HG03565 (cell line): ENCODE data around the gene KSR1.
"Not testable (repeated sequence)": the region's sequence is repeated elsewhere in the genome, so short reads cannot be mapped to it uniquely, and the experiment has no call there.

Experiments used
- ATAC-seq: cut with Tn5 transposase; IDR thresholded peaks from one replicate; pipeline ENCODE4 v1.9.1; 2021; ENCODE audit warnings: mild to moderate bottlenecking, moderate library complexity; ENCODE audit not compliant: unreplicated experiment

KSR1 gene

DNA sequence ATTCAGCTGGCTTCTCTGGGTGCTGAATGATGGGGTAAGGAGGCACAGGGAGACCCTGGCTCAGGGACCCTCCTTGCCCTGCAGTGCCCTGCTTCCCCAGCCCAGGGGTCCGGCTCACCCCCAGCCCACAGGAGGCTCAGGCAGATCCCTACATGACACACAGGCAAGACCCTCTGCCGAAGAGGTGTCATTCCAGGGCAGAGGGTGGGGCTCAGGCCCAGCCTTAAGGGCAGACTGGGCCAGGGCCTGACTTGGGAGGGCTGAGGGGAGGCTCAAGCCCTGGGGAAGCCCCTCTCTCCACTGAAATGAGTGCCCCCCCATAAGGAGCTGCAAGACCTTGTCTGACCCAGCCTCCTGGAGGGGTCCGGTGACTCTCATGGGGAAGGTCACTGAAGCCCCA lies 30.3 kb upstream of the KSR1 start:
- ATAC-seq, result no peak

DNA sequence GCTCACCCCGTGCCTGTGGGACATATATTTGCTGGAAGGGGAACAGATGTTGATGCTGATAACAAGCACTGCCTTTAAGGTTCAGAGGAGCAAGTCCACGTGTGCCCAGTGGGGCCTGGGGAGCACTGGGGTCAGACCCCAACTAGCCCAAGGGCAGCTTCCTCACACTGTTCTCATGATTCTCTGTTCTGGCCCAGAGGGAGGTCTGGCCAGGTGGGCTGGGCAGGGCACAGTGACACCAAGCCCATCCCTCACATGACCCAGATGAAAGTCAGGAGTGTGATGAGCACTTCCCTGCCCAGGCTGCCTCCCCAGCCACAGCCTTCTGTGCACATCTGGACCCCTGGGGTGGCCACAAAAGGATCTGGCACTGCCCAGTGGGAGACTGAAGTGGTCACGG lies 29.8 kb upstream of the KSR1 start:
- ATAC-seq, result not testable (repeated sequence)

DNA sequence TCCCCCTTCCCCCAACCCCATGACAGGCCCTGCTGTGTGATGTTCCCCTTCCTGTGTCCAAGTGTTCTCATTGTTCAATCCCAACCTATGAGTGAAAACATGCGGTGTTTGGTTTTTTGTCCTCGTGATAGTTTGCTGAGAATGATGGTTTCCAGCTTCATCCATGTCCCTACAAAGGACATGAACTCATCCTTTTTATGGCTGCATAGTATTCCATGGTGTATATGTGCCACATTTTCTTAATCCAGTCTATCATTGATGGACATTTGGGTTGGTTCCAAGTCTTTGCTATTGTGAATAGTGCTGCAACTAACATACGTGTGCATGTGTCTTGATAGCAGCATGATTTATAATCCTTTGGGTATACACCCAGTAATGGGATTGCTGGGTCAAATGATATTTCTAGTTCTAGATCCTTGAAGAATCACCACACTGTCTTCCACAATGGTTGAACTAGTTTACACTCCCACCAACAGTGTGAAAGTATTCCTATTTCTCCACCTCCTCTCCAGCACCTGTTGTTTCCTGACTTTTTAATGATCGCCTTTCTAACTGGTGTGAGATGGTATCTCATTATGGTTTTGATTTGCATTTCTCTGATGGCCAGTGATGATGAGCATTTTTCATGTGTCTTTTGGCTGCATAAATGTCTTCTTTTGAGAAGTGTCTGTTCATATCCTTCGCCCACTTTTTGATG lies 28.9 kb upstream of the KSR1 start:
- not testable (repeated sequence) for ATAC-seq

DNA sequence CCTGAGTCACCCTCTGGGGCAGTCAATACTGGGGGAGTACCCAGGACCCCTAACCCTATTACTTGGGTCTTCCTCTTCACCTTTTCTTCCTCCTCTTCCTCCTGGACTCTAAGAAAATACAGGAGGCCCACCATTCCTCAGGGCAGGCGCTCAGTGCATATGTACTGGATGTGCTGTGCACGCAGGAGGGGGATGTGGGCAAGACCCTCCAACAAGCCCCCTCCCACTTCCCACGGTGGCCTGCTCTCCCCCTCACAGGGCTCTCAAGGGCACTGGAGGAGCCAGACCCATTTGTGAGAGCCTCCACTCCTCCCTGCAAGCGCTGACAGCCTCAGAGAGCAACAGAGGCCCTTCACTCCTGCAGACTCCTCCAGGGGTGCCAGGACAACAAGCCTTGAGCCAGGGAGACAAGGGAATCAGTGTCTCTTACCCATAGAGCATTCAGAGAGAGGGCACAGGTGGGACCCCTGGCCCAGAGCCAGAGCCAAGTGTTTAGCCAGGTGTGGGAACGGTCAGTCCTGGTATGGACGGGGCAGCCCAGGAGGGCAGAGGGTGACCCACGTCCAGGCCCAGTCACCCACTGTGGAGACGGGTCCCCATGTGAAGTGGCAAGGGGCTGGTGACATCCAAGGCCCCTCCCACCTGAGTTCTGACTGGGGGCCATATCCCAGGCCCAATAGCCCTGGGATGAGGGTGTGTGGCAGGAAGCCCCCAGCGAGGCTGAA lies 27.3 kb upstream of the KSR1 start:
- no peak for ATAC-seq

DNA sequence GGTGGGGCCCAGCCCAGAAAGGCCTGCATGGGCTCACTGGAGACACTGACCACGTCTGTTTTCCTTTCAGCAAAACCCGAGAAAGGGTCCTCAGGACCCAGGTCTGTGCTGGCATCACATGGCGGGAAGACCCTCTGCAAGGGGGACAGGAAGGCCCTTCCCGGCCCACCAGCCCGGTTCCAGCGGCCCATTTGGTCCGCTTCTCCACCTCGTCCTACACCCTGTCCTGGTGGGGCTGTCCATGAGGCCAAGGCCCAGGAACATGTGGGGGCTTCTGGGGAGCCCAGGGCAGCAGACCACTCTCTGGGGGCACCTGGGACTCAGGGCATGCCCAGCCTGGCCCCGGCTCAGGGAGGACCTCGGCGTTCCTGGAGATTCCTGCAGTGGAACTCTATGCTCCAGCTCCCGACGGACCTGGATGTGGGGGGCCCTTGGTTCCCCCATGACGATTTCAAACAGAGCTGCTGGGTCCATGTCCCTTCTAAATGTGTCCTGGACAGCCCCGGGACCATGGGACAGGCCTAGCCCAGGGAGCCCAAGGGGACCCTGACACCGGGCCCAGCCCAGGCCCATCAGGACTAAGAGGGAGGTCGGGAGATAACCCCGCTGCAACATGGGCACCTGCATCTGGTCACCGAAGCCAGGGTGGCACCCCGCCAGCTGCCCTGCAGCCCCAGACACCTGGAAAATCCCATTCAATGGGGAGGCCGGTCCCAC lies 26.4 kb upstream of the KSR1 start:
- no peak for ATAC-seq

DNA sequence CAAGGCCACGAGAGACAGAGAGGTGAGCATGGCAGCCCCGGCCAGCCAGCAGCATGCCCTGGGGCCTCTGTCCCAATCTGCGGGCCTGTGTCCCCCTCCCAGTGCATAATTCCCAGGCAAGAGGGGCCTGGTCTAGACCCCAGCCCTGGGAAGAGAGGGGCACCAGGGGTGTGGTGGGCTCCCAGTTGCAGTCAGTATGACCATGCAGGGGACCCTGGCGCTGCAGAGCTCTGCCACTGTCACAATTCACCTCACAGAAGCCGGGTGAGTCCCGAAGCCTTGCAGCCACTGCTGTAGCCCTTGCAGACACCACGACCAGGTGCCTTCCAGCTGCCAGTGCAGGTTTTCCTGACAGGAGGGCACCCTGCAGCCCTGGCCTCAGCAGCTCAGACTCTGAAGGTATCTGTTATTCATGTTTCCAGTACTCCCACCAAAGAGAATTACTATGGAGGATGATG lies 25.8 kb upstream of the KSR1 start:
- ATAC-seq, result no peak

DNA sequence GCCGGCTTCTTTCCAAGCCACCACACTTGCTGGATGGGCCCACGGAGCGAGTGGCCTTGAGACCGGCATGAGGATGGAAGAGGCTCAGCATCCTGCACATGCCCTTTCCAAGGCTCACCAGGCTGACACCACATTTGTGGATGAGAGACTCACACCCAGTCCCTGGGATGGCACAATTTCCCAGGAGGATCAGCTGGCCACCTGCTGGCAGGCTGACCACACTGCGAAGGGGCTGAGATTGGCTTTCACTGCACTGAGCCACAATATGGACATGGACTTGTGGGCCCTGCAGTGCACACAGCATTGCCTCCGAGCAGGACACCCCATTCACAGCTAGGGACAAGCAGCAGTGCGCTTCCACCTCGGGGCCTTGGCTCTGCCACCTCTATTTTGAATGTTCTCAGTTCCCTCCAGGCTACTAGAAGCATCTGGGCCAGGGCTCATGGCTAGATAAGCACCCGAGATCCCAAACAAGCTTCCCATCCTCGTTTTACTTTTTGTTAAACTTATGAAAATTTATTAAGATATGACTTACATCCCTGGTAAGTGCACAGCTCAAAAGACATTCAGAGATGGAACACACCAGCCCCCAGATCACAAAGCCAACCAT lies 25.3 kb upstream of the KSR1 start:
- no peak for ATAC-seq

DNA sequence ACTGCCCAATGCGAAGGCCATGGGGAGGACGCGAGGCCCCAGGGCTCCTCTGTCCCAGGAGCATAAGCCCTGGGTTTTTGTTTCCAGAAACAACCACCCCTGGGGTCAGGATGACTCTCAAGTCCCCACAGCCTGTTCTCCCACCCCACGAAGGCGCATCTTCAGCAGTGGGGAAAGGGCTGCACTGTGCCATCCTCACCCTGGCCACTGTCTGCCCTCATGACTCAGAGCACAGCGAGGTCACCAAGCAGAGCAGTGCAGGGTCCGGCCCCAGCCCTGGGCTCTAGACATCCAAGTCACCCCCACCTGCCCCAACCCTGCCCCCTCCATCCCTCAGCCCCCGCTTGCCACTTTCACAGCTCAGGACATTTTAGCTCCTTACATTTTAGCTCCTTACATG lies 22.7 kb upstream of the KSR1 start:
- no peak for ATAC-seq

DNA sequence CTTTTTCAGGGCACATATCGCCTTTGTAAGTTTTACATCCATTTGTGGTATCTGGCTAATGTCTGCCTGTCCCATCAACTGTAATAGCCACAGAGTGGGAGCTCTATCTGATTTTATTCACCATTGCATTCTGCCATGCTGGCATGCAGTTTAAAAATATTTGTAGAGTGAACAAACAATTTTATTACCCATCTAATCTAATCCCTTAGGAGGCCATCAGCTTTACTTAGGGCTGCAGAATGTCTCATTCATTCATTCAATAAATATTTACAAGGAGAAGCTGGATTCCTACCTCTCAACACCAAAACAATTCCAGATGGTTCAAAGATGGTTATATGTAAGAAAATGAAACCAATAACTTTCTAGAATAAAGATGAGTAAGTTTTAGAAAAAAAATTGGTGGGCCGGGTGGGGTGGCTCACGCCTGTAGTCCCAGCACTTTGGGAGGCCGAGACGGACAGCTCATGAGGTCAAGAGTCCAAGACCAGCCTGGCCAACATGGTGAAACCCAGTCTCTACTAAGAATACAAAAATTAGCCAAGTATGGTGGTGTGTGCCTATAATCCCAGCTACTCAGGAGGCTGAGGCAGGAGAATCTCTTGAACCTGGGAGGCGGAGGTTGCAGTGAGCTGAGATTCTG lies 20.7 kb upstream of the KSR1 start:
- ATAC-seq, result not testable (repeated sequence)

DNA sequence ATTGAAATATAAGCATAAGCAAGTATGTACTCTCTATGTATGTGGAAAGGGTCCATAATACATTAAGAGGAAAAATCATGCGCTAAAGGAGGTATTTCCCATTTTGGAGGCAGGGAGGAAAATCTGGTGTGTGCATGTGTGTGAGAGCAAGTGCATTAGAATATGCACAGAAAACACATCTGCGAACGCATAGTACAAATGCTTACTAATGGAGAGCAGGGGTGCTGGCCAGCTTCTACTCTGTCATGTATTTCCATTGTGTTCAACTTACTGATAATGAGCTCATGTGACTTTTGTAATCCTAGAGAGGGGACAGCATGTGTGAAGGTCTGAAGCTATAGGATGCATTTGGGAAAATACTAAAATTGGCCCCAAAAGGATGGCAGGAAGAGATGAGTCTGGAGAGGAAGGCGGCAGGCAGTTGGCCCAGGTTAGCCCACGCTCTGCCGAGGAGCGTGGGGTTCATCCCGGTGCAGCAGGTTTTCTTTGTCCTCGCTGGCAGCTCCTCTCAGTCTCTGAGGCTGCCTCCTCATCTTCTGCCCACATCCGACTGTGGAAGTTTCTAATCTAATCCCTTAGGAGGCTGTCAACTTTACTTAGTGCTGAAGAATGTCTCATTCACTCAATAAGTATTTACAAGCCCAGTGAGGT lies 17.8 kb upstream of the KSR1 start:
- no peak for ATAC-seq

DNA sequence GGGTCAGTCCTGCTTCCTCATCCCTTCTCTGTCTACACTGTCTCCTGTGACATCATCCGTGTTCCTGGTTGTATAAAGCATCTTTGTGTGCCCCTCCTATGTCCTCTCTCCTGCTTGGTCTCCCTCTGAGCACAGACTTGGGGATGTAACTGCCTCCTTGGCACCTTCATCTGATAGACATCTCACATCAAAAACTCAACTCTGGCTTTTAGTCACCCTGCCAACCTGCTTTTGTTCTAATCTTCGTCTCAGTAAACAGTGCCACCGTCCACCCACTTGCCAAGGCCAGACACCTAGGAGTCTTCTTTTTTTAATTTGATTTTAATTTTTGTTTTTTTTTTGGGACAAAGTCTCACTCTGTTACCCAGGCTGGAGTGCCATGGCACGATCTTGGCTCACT lies 16.9 kb upstream of the KSR1 start:
- no peak for ATAC-seq

DNA sequence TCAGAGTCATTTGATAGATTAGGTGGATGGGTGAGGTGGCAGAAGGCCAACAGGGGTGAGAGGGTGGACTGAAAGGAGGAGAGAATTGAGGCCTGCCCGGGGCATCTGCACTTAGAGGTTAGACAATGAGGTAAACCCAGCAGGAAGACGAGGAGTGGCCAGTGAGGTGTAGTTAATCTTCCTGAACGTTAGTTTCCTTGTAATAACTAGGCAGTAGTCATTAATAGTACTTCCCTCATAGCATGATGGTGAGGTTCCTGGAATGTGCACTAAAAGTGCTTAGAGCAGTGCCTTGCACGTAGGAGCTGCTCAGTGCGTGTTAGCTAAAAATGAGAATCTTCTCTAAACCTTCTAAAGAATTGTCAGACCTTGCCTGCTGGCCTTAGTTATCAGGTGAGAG lies 13.5 kb upstream of the KSR1 start:
- ATAC-seq, result no peak

DNA sequence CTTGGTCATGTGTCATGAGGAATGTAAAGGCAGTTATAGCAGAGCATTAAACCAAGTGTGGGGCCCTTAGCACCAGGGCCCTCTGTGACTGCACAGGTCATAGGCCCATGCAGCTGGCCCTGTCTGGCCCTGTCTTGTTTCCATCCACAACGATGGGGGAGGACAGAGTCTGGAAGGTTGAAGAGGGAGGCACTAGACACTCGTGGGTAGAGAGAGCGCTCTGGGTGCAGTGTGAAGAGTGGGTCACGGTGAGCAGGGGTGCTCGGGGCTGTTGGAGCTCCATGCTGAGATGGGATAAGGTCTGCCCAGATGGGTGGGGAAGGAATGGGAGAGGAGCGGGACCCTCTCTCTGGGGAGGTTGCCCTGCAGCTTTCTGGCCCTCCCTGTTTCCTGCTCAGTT lies 12.8 kb upstream of the KSR1 start:
- no peak for ATAC-seq

DNA sequence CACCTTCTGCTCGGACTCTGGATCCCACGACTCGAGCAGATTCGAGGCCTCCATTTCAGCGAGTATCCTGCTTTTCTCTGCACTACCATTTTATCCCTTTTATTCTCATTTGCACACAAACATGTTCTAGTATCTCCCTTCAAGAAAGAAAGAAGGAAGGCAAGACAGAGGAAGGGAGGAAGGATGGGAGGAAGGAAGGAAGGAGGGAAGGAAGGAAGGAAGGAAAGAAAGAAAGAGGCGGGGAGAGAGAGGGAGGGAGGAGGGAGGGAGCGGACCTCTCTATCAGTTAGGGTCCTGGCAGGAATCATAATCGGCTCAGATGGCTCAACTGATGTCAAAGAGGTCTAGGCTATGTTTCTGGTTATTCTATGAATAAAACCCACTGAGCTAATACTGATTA lies 10.3 kb upstream of the KSR1 start:
- ATAC-seq, result no peak

DNA sequence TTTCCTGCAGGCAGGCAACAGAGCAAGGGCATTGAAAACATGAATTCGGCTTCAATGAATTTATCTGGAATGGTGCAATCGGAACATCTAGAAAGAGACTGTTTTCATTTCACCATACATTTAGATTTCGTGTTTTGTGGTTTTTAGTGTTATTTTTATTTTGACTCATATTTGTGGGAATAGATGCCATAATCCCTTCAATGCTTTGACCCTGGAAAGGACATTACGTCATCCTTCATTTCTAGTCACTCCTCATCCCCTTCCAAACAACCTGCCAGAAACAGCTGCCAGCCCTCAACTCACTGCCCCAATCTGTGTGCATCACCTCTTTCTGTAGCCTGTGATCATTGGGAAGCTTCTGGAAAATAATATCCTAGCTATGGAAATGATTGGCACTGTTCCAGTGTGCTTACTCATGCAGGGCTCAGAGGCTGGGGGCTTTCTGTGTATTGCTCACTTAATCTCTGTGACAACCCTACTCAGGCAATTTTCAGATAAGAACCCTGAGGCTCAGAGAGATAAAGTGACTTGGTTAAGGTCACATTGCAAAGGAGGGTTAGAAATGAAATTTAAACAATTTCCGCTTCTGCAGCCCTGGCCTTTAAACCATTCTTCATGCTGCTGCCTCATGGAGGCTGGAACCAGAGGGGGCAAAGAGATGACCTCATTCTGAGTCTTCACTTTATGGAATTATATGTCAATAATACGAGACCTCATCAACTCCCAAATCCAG lies 9.5 kb upstream of the KSR1 start:
- ATAC-seq, result no peak

DNA sequence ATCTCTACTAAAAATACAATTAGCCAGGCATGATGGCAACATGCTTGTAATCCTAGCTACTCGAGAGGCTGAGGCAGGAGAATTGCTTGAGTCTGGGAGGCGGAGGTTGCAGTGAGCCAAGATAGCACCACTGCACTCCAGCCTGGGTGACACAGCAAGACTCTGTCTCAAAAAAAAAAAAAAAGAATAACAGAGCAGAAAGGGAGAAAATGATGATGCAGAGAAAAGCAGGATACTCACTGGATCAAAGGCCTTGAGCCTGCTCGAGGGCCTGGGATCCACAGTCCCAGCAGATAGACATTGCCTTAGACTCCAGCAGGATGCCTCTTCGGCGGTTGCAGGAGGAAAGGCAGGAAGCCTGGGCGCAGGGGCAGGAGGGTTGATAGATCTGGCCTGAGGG lies 7.7 kb upstream of the KSR1 start:
- not testable (repeated sequence) for ATAC-seq

DNA sequence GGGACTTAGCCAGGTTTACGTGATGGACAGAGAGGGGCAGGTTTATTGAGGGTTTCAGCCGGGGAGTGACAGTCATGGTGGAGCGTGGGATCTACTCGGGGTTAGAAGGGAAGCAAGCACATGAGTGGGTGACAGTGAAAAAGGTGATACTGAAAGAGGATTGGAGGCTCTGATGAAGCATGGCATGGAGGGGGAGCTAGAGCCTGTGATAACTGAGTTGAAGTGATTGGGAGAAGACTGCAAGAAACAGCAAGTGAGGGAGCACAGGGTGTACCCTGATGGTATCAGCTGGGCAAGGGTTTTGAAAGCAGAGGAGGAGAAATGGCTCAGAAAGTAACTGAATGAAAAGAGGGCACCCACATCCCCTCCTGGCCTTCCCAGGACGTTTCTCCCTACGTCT lies 6.7 kb upstream of the KSR1 start:
- ATAC-seq, result no peak

DNA sequence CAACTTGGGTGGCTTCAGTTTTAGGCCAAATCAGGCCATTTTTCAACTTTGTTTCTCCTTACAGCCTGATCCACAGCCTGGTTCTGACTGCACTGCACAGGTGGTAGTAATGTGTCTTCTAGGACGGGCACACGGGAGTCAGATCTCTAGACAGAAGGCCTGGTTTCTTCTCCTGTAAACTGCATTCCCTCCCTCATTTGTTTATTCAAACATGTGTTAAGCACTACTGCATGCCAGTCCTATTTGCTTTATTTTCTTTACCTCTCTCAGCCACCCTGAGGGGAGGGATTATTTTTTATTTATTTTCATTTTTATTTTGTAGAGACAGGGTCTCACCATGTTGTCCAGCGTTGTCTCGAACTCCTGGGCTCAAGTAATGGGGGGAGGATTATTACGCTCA lies 6.3 kb upstream of the KSR1 start:
- ATAC-seq, result no peak

DNA sequence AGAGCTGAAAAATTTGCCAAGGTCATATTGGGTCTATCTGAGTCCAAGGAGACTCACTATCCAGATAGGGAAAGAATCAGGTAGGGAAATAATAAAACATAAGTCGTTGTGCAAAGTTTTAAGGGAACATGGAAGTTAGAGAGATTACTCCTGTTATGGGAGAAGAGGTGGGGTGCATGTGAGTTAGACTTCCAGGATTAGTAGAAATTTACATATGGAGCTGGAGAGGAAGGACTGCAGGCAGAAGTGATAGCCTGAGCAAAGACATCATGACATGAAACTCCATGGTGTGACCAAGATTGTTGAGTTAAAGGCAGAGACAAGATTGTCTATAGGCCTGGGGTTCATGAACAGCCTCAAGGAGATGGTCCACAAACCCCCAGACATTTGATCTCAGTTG lies 5.8 kb upstream of the KSR1 start:
- ATAC-seq, result no peak

DNA sequence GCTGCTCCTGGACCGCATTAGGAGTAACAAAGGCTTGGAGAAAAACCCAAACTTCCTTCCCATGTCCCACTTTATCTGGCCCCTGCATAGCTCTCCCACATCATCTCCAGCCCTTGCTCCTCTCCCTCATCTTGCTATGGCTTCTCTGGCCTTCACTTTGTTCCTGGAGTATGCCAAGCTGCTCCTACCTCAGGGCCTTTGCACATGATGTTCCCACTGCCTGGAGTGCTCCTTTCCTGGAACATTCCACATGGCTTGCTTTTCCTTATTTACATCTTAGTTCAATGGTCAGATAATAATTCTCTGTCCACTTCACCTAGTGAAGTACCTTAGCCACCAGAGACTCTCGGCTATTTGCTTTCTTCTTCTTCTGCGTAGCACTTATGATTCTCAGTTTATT lies 4.3 kb upstream of the KSR1 start:
- ATAC-seq, result no peak
